GM12801 (cell line): Measurements from ENCODE around the gene TENT5C.

Experiments
- TF ChIP-seq, protein P1 (sequence below): IDR thresholded peaks from one replicate; pipeline ENCODE4 v1.5.1; 2011; ENCODE audit warnings: control low read depth; ENCODE audit not compliant: insufficient read length; ENCODE audit errors: extremely low read depth

The TENT5C gene

DNA sequence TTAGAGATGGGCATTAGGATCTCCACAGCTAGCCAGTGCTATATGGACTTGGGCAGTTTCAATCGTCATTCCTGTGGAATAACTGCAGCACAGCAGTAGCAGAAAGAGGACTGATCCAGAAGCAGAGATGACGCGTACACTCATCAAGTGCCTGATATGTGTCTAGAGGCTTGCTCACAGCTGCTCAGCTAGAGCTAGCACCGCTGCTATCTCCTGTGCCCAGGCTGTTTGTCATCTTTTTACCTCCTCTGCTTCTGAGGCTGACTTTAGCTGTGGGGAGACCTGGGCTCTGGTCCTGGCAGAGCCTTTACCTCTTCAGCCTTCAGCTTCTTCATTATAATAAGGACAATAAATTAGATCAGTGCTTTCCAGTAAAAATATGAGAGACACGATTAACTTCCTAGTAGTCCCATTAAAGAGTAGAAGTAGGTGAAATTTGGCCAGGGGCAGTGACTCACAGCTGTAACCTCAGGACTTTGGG is 5.3 kb downstream of the TENT5C start:
- TF ChIP-seq, protein P1, sequence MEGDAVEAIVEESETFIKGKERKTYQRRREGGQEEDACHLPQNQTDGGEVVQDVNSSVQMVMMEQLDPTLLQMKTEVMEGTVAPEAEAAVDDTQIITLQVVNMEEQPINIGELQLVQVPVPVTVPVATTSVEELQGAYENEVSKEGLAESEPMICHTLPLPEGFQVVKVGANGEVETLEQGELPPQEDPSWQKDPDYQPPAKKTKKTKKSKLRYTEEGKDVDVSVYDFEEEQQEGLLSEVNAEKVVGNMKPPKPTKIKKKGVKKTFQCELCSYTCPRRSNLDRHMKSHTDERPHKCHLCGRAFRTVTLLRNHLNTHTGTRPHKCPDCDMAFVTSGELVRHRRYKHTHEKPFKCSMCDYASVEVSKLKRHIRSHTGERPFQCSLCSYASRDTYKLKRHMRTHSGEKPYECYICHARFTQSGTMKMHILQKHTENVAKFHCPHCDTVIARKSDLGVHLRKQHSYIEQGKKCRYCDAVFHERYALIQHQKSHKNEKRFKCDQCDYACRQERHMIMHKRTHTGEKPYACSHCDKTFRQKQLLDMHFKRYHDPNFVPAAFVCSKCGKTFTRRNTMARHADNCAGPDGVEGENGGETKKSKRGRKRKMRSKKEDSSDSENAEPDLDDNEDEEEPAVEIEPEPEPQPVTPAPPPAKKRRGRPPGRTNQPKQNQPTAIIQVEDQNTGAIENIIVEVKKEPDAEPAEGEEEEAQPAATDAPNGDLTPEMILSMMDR: no peak

- TF ChIP-seq, protein P1: no peak
These were observed 6.1 kb downstream of the TENT5C start for GRCh38 chr1:117611894-117612483.

GRCh38 chr1:117612517-117613248 is 6.8 kb downstream of the TENT5C start:
- TF ChIP-seq, protein P1: no peak

GRCh38 chr1:117613249-117613968 is 7.6 kb downstream of the TENT5C start:
- TF ChIP-seq, protein P1: no peak

DNA sequence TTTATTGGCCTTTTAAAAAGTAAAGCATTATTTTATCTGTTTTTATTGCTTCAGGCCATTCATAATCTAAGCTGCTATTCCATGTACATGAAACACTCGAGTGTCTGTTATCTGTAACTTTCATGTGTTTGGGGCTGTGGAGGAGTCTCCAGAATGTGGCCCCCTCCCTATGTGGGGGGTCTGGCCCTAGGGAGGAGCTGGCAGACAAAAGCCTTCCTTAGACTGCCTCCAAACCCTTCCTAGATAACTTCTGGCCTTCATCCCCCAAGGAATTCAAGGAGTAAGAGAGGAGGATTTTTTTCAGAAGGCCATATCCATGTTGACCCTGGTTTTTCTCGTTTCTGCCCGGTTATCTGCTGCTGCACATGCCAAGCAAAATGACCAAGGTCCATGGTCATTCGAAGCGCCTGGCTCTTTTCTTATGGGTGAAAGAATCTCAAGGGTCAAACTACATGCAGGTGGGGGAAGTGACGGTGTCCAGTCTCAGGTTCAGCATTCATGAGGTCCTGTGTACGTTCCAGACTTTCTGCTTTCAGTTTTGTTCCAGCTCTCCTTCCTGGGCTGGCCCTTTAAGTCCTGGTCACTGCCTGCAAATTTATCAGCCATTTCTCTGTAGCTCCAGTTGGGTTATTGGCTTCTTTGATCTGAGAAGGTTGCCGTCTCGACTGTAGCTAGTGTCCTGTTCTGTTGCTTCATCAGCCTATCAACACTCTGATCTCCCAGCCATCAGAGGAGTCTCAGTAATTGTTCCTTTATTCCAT is 8.3 kb downstream of the TENT5C start:
- TF ChIP-seq, protein P1: no peak

DNA sequence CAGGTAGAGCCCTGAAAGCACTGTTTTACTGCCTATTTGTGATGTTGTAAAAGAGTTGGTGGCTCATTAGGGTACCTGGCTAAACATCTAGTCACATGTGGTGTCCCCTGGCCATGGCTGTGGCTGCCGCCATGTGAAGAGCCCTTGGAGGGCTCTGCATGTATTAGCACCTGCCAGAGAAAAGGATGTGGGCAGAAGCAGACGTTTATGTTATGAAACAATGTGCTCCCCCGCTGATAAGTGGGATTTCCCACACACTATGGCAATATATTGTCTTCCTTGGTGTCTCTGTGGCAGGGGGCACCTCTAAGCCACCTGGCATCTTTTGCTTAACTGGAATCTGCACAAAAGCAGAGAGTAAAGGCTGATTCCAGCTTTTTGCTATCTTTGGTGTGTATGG is 9.6 kb downstream of the TENT5C start:
- TF ChIP-seq, protein P1: no peak

DNA sequence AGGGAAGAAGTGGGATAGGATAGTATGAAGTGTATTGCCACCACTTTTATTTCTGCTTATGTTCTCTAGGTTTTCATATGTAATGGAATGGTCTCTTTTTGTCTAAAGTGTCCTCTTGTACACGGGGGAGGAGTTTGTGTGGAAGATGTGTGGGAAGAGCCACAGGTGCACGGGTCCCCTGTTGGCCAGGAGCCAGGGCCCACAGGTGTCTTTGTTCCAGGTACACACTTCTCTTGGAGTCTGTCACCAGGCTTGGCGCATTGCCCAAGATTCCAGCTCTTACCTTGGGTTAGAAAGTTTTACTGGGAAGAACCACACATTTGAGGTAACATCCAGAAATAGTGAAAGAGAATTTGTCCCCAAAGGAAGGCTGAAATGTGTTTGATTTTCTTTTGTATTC is 10.5 kb downstream of the TENT5C start:
- TF ChIP-seq, protein P1: no peak
